Activated CD4-positive, alpha-beta memory T cell treated with anti-CD3 and anti-CD28 coated beads, Interleukin-2, amount 10 ng/mL, durations not matched to agents 7 days and 5 days (primary cell): ENCODE measurements around the gene SLC16A6. TPM values are rescaled to one million over a fixed set of nuclear protein-coding genes. Genes with fewer than 3 reads are reported as not detected.
"Not testable (repeated sequence)": the region's sequence is repeated elsewhere in the genome, so short reads cannot be mapped to it uniquely, and the experiment has no call there.

Source experiments
- CTCF ChIA-PET: fragments of 350-600 bp; sonication (Branson Sonifier 250); formaldehyde crosslinking; loops from one replicate; lab custom pipeline; 2021; ENCODE audit warnings: antibody characterized with exemption, inconsistent platforms; lab: Charles Lee
- POLR2A ChIA-PET: fragments of 350-600 bp; sonication (Branson Sonifier 250); formaldehyde crosslinking; loops from one replicate; lab custom pipeline; 2021; ENCODE audit warnings: antibody characterized with exemption; lab: Charles Lee
- DNase-seq: peaks from one replicate; pipeline ENCODE4 v3.0.0-alpha.2; 2020
- H3K27ac Mint-ChIP-seq: one replicate; pipeline ENCODE4 v1.8.0; 2021; ENCODE audit warnings: mild to moderate bottlenecking, mixed read lengths
- H3K27me3 Mint-ChIP-seq: one replicate; pipeline ENCODE4 v1.8.0; 2021; ENCODE audit warnings: mixed read lengths
- H3K36me3 Mint-ChIP-seq: one replicate; pipeline ENCODE4 v1.8.0; 2021; ENCODE audit warnings: low read depth, mixed read lengths
- H3K4me1 Mint-ChIP-seq: one replicate; pipeline ENCODE4 v1.8.0; 2021; ENCODE audit warnings: mixed read lengths
- H3K4me3 Mint-ChIP-seq: one replicate; pipeline ENCODE4 v1.8.0; 2021; ENCODE audit warnings: mild to moderate bottlenecking, mixed read lengths
- H3K9me3 Mint-ChIP-seq: one replicate; pipeline ENCODE4 v1.8.0; 2021; ENCODE audit warnings: mixed read lengths
- total RNA-seq, 2 experiments: library from RNA; stranded (reverse); gene quantifications; one replicate each; pipeline ENCODE4 v1.2.3, GENCODE V29; 2021

SLC16A6 gene
- total RNA-seq, 2 experiments from 2014 or later, result 10.4 to 10.8 TPM

DNA sequence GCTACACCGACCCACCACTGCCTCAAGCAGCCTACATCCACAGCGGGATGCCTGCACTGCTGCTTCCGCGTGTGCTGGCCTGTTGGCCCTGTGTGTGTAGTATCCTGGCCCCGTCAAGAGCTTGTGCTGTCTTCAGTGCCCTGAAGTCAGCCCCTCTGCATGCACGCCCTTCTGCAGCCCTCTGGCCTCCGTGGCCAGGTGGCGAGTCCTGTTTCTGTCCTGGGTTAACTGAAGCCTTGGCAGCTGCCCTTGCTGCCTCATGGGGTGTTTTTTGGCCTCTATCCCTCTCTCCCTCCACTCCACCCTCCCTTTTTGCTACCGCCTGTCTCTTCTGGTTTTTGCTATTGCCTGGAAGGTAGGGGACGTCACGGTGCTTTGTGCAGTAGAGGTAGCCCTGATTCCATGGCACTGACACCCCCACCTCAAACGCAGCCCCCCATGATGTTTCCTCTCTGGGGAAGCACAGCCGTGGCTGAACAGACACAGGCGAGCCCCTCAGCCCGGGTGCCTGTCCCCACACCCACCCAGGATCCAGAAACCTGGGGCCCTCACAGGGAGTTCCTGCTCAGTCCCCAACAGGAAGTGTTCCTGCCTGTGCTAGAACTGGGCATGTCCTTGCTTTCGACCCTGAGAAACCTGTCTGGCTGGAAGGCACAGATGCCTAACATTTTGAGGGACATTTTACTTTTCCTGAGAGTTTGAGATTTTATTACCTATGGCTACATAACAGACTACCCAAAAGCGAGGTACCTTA lies 61.9 kb downstream of the SLC16A6 start:
- POLR2A ChIA-PET, result no interaction called here
- H3K9me3 Mint-ChIP-seq, result no peaks in the 10 kb centered on the region
- CTCF ChIA-PET, result no interaction called here
- no peak overlapping the region for H3K27ac Mint-ChIP-seq
- DNase-seq, result no peak
- H3K36me3 Mint-ChIP-seq, result peaks cover 22% of the 10 kb centered on the region
- H3K4me3 Mint-ChIP-seq, result no peak overlapping the region
- no peaks in the 10 kb centered on the region for H3K27me3 Mint-ChIP-seq
- H3K4me1 Mint-ChIP-seq, result peaks cover 35% of the 10 kb centered on the region

- H3K4me3 Mint-ChIP-seq, H3K27me3 Mint-ChIP-seq, H3K9me3 Mint-ChIP-seq, DNase-seq, POLR2A ChIA-PET, CTCF ChIA-PET: not testable (repeated sequence)
- Mint-ChIP-seq H3K4me1 (peaks cover 30% of the 10 kb centered on the region), H3K27ac (peak overlapping the region; percentile 47), H3K36me3 (peaks cover 22% of the 10 kb centered on the region)
These were observed 62.8 kb downstream of the SLC16A6 start for GRCh38 chr17:68228039-68228680.

DNA sequence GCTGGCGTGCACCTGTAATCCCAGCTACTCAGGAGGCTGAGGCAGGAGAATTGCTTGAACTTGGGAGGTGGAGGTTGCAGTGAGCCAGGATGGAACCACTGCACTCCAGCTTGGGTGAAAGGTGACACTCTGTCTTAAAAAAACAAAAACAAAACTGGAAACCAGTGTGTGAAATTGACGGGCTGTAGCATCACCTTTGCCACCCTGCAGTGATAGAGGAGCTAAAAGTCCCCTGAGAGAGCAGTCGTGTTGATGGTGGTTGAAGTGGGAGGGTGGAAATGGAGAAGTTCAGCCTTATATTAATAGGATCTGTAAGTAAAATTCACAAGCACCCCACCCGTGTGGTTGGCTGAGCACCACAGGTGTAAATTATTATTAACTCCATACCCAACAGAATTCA lies 65.9 kb downstream of the SLC16A6 start:
- not testable (repeated sequence) for H3K9me3 Mint-ChIP-seq, H3K4me3 Mint-ChIP-seq, DNase-seq, H3K27ac Mint-ChIP-seq, H3K27me3 Mint-ChIP-seq
- peaks cover 33% of the 10 kb centered on the region for H3K36me3 Mint-ChIP-seq
- H3K4me1 Mint-ChIP-seq, result peaks cover 27% of the 10 kb centered on the region
- CTCF ChIA-PET, result interaction anchor here (0.8 to 1.3 kb wide), 2 partner anchors 8 to 10 kb away, joined by 3 to 4 read pairs; no protein-coding TSS in a partner anchor
- POLR2A ChIA-PET, result interaction anchor here (0.7 to 1.0 kb wide), 2 partner anchors 19 to 22 kb away, joined by 3 read pairs; no protein-coding TSS in a partner anchor

DNA sequence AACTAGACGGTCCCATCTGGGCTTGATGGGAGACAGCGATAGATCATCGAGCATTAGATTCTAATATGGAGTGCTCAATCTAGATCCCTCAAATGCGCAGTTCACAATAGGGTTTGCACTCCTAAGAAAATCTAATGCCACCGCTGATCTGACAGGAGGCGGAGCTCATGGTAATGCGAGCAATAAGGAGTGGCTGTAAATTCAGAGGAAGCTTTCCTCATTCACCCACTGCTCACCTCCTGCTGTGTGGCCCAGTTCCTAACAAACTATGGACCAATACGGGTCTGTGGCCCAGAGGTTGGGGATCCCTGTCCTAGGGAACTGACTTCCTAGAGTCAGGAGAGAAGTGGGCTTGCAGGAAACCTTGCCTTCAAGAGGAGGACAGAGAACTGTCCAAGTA lies 68.3 kb downstream of the SLC16A6 start:
- ChIA-PET POLR2A (interaction anchor here (1.1 to 1.4 kb wide), 2 partner anchors 16 to 17 kb away, joined by 3 read pairs; no protein-coding TSS in a partner anchor), CTCF (no interaction called here)
- Mint-ChIP-seq H3K4me3 (no peak overlapping the region), H3K4me1 (peaks cover 14% of the 10 kb centered on the region), H3K27me3 (no peaks in the 10 kb centered on the region), H3K9me3 (no peaks in the 10 kb centered on the region), H3K27ac (no peak overlapping the region), H3K36me3 (peaks cover 43% of the 10 kb centered on the region)
- no peak for DNase-seq

DNA sequence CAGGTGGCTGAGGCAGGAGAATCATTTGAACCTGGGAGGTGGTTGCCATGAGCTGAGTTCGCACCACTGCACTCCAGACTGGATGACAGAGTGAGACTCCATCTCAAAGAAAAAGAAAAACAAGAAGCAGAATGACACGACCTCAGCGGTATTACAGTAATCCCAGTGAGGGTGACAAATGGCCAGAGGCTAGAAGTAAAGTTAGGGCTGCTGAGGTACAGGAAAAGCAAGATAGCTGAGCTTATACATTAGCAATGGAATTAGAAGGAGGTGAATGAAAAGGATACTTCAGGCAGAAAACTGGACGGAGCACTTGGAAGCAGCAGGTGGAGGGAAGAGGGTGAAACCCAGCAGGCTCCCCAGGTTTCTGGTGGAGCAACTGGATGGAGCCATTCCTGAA lies 69.1 kb downstream of the SLC16A6 start:
- Mint-ChIP-seq H3K27ac (no peak overlapping the region), H3K4me1 (peaks cover 11% of the 10 kb centered on the region), H3K9me3 (no peaks in the 10 kb centered on the region), H3K4me3 (no peak overlapping the region), H3K36me3 (peaks cover 39% of the 10 kb centered on the region), H3K27me3 (no peaks in the 10 kb centered on the region)
- CTCF ChIA-PET, result no interaction called here
- DNase-seq, result no peak
- POLR2A ChIA-PET, result no interaction called here

DNA sequence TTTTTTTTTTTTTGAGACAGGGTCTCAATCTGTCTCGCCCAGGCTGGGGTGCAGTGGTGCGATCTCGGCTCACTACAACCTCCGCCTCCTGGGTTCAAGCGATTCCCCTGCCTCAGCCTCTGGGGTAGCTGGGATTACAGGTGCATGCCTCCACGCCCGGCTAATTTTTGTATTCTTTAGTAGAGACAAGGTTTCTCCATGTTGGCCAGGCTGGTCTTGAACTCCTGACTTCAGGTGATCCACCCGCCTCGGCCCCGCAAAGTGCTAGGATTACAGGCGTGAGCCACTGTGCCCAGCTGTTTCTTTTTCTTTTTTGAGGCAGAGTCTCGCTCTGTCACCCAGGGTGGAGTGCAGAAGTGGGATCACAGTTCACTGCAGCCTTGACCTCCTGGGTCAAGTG lies 70.1 kb downstream of the SLC16A6 start:
- DNase-seq, H3K4me3 Mint-ChIP-seq, H3K27ac Mint-ChIP-seq, CTCF ChIA-PET, H3K9me3 Mint-ChIP-seq, H3K27me3 Mint-ChIP-seq: not testable (repeated sequence)
- H3K36me3 Mint-ChIP-seq, result peaks cover 41% of the 10 kb centered on the region
- POLR2A ChIA-PET, result interaction anchor here (1.0 kb wide), 1 partner anchor 13 kb away, joined by 3 read pairs; no protein-coding TSS in a partner anchor
- peaks cover 14% of the 10 kb centered on the region for H3K4me1 Mint-ChIP-seq

- H3K4me3 Mint-ChIP-seq, H3K27me3 Mint-ChIP-seq, H3K27ac Mint-ChIP-seq, DNase-seq, CTCF ChIA-PET, H3K9me3 Mint-ChIP-seq: not testable (repeated sequence)
- peaks cover 15% of the 10 kb centered on the region for H3K4me1 Mint-ChIP-seq
- H3K36me3 Mint-ChIP-seq, result peaks cover 41% of the 10 kb centered on the region
- POLR2A ChIA-PET, result interaction anchor here (1.0 kb wide), 2 partner anchors 14 to 27 kb away, joined by 3 to 4 read pairs; no protein-coding TSS in a partner anchor
These were observed 70.7 kb downstream of the SLC16A6 start for GRCh38 chr17:68220186-68220585.

- not testable (repeated sequence) for H3K4me3 Mint-ChIP-seq, DNase-seq, H3K27me3 Mint-ChIP-seq, H3K27ac Mint-ChIP-seq, H3K9me3 Mint-ChIP-seq
- ChIA-PET POLR2A (interaction anchor here (1.0 to 1.4 kb wide), 2 partner anchors 28 to 167 kb away, joined by 3 to 4 read pairs; no protein-coding TSS in a partner anchor), CTCF (interaction anchor here (0.7 to 1.3 kb wide), 2 partner anchors 15 to 29 kb away, joined by 3 read pairs; no protein-coding TSS in a partner anchor)
- Mint-ChIP-seq H3K4me1 (peaks cover 17% of the 10 kb centered on the region), H3K36me3 (peaks cover 38% of the 10 kb centered on the region)
These were observed 71.5 kb downstream of the SLC16A6 start for GRCh38 chr17:68219429-68219828.

Other genes with a start within 250 kb of the SLC16A6 start
- gene AMZ2, start 43.1 kb downstream of the SLC16A6 start, total RNA-seq, result 100 to 1,000 TPM; 106 to 121 TPM
- 10 to 100 TPM; 13.5 to 16.8 TPM for gene ARSG, start 368 bp upstream of the SLC16A6 start, total RNA-seq
- gene WIPI1, start 166.4 kb upstream of the SLC16A6 start, total RNA-seq, result 10 to 100 TPM; 60.0 to 62.7 TPM
- 100 to 1,000 TPM; 281 to 287 TPM for gene PRKAR1A, start 221.3 kb upstream of the SLC16A6 start, total RNA-seq